GM10248 (cell line): ENCODE results near the gene MX1.
A peak's percentile ranks its signal among the peaks of the same experiment; 100 is the strongest.

Experiments
- CTCF ChIA-PET: fragments of 300-600 bp; sonication (Branson Sonifier 250); formaldehyde crosslinking; extraction: SDS; loops from one replicate; lab custom pipeline; 2021; ENCODE audit warnings: antibody characterized with exemption; lab: Yijun Ruan, JAX
- POLR2A ChIA-PET: fragments of 350-650 bp; sonication (Branson Sonifier 250); formaldehyde crosslinking; extraction: SDS; loops from one replicate; lab custom pipeline; 2020; ENCODE audit warnings: antibody characterized with exemption; lab: Yijun Ruan, JAX
- DNase-seq: peaks from one replicate; pipeline ENCODE4 v3.0.0; 2012; ENCODE audit errors: extremely low spot score
- TF ChIP-seq, protein P1 (sequence below): IDR thresholded peaks from 2 replicates; pipeline ENCODE4 v1.5.1; 2012; ENCODE audit warnings: mild to moderate bottlenecking, low read depth; ENCODE audit errors: extremely low read depth, missing control alignments, control extremely low read depth

The MX1 gene

GRCh38 chr21:41429305-41429704 lies 3.3 kb downstream of the MX1 start:
- ChIA-PET CTCF (no interaction called here), POLR2A (interaction anchor here (0.7 kb wide), 1 partner anchor 10 kb away, joined by 3 read pairs; no protein-coding TSS in a partner anchor)
- no peak for DNase-seq
- TF ChIP-seq, protein P1, sequence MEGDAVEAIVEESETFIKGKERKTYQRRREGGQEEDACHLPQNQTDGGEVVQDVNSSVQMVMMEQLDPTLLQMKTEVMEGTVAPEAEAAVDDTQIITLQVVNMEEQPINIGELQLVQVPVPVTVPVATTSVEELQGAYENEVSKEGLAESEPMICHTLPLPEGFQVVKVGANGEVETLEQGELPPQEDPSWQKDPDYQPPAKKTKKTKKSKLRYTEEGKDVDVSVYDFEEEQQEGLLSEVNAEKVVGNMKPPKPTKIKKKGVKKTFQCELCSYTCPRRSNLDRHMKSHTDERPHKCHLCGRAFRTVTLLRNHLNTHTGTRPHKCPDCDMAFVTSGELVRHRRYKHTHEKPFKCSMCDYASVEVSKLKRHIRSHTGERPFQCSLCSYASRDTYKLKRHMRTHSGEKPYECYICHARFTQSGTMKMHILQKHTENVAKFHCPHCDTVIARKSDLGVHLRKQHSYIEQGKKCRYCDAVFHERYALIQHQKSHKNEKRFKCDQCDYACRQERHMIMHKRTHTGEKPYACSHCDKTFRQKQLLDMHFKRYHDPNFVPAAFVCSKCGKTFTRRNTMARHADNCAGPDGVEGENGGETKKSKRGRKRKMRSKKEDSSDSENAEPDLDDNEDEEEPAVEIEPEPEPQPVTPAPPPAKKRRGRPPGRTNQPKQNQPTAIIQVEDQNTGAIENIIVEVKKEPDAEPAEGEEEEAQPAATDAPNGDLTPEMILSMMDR, result no peak

DNA sequence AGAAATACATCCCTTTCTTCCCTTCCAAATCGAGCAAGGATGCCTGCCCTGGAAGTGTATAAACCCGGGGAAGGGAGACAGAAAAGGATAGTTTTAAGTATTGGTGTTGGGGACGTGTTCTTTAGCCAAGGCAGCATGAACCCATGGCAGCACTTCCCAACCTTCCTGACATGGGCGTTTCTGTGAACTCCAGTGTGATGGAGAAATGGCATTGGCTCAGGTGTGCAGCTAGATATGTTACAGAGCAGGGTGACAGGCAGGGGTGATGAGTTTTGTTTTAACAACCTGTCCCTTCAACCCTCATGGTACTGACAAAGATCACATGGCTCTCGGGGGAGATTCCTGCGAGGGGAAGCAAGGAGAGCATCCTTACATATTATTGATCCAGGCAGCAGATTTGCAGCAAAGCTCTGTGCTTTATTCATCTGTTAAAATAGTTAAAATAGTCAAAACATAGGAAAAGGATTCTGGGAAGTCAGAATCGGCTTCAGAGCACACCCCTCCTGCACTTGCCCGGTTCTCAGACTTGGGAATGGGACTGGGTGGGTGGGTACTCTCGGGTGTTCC lies 4.0 kb downstream of the MX1 start:
- TF ChIP-seq, protein P1, result no peak
- CTCF ChIA-PET, result no interaction called here
- DNase-seq, result no peak
- POLR2A ChIA-PET, result no interaction called here

- TF ChIP-seq, protein P1, result no peak
- DNase-seq, result peak; percentile 72
- POLR2A ChIA-PET, result no interaction called here
- CTCF ChIA-PET, result interaction anchor here (1.2 to 1.9 kb wide), 2 partner anchors 14 to 149 kb away, joined by 3 to 5 read pairs; no protein-coding TSS in a partner anchor
Observed at GRCh38 chr21:41431788-41432548, 5.9 kb downstream of the MX1 start.

- TF ChIP-seq, protein P1, result no peak
- ChIA-PET POLR2A (no interaction called here), CTCF (interaction anchor here (1.2 kb wide), 1 partner anchor 14 kb away, joined by 3 read pairs; no protein-coding TSS in a partner anchor)
- no peak for DNase-seq
Observed at GRCh38 chr21:41432562-41433460, 6.8 kb downstream of the MX1 start.

DNA sequence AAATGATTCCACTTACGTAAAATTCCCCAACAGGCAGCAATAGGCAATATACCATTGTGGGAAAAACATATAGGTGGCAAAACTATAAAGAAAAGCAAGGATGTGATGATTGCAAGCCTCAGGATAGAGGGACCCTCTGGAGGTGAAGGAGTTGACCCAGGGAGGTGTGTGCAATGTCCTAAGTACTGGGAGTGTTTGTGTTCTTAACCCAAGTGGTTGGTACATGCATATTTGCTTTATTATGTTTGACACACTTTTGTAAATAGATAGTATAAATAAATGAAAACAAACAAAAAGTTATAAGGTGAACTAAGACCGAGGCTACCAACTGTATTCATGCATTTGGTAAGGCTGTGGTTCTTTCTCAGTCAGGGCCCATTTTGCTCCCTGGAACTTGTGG lies 7.5 kb downstream of the MX1 start:
- CTCF ChIA-PET, result no interaction called here
- POLR2A ChIA-PET, result no interaction called here
- TF ChIP-seq, protein P1, result no peak
- DNase-seq, result no peak

DNA sequence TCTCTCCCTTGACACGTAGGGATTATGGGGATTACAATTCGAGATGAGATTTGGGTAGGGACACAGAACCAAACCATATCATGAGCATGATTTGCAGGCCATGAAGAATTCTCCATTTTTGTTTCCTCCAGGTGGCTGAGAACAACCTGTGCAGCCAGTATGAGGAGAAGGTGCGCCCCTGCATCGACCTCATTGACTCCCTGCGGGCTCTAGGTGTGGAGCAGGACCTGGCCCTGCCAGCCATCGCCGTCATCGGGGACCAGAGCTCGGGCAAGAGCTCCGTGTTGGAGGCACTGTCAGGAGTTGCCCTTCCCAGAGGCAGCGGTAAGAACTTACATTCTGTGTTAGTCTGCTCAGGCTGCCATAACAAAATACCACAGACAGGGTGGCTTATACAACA lies 9.7 kb downstream of the MX1 start:
- CTCF ChIA-PET, result no interaction called here
- TF ChIP-seq, protein P1, result no peak
- POLR2A ChIA-PET, result no interaction called here
- DNase-seq, result no peak
